ENCODE results near the gene CTNNBIP1. TPM values are rescaled to one million over a fixed set of nuclear protein-coding genes. Genes with fewer than 3 reads are reported as not detected.
A peak's percentile ranks its signal among the peaks of the same experiment; 100 is the strongest.

The CTNNBIP1 gene
- total and polyA plus RNA-seq, 9 of the 15 experiments (the other 6 are each of a cell fraction or from before 2014, with no cell fraction given): 0.65 to 29.2 (median 14.7) TPM

- FAIRE-seq: no peak
- ATAC-seq: peak; percentile 57
- Histone ChIP-seq H3K9me3 (replicated peaks; ENCODE audit: control insufficient read depth, insufficient read depth, low read depth, low read length) (peaks cover 3% of the 10 kb centered on the region; the same call in 1 of the 2 replicates), H3K36me3 (ENCODE audit: control insufficient read depth, insufficient read depth, low read length) (no peaks in the 10 kb centered on the region), H3K4me1 (replicated peaks in 1 of 2; ENCODE audit: control insufficient read depth in 2 of 2, insufficient read depth in 2 of 2, low read length in 2 of 2) (peaks cover 10 to 40% of the 10 kb centered on the region in 2 experiments; a peak in 4 of 5 replicates), H3K4me2 (ENCODE audit: insufficient read depth, low read length) (no peak overlapping the region), H3K9ac (ENCODE audit: insufficient read depth in 1 of 2, low read depth in 2 of 2, low read length in 2 of 2) (peak overlapping the region in 1 of 2 experiments; percentile 57; a peak in 1 of 4 replicates), H3K4me3 (no peak overlapping the region), H4K20me1 (replicated peaks; ENCODE audit: control insufficient read depth, insufficient read depth, low read length) (no peaks in the 10 kb centered on the region), H3K79me2 (ENCODE audit: control insufficient read depth, insufficient read depth, low read length) (no peaks in the 10 kb centered on the region), H2AFZ (ENCODE audit: low read depth, low read length) (no peak overlapping the region), H3K9me1 (ENCODE audit: control insufficient read depth, insufficient read depth, low read length) (no peaks in the 10 kb centered on the region), H3K27ac (ENCODE audit: extremely low read depth, low read depth, low read length) (no peak overlapping the region), H3K27me3 (ENCODE audit: control insufficient read depth in 2 of 2, insufficient read depth in 2 of 2, low read length in 2 of 2) (no peaks in the 10 kb centered on the region)
- ChIA-PET POLR2A (interaction anchor here (0.5 to 1.3 kb wide), 5 partner anchors 10 to 1424 kb away, joined by 3 to 5 read pairs (median 3); no protein-coding TSS in a partner anchor), CTCF (ENCODE audit: low intra/inter-chr PET ratio) (no interaction called here)
- intact Hi-C loops (cut with micrococcal nuclease): no loop called here
- BruUV-seq (replicated peaks): TSS peak; percentile 46
- DNase-seq (ENCODE audit: extremely low read depth in 1 of 4, low spot score in 3 of 4): peak; percentile 42 to 75 (median 54)
- in situ Hi-C loops (cut with MboI): no loop called here
- 45% methylated on average over 20 of the region's 20 CpGs for WGBS (ENCODE audit: insufficient coverage, low coverage, missing lambda C conversion rate)
- peak; percentile 65; the same call in 1 of the 2 replicates for TF ChIP-seq MYBL2 (IDR thresholded peaks at IDR 0.05; ENCODE audit: low read depth)
- no peak for TF ChIP-seq MYBL2 (CRISPR knock-in tag; IDR thresholded peaks at IDR 0.05; ENCODE audit: borderline replicate concordance)
- no peak for TF ChIP-seq ZNF445 (CRISPR knock-in tag; IDR thresholded peaks at IDR 0.05; ENCODE audit: low read depth)
- TF ChIP-seq ATF4 (CRISPR knock-in tag; IDR thresholded peaks at IDR 0.05): no peak
- no peak for TF ChIP-seq ZFP91 (CRISPR knock-in tag; IDR thresholded peaks at IDR 0.05)
- no peak for TF ChIP-seq HMGXB4 (CRISPR knock-in tag; IDR thresholded peaks at IDR 0.05)
- no peak for TF ChIP-seq ZNF592 (IDR thresholded peaks at IDR 0.05)
- TF ChIP-seq ASH1L (IDR thresholded peaks at IDR 0.05; ENCODE audit: borderline replicate concordance, low read depth, partially characterized antibody): peak; percentile 29
- TF ChIP-seq GTF2A2 (tag; IDR thresholded peaks at IDR 0.05): no peak
Observed at GRCh38 chr1:9849691-9850441, 60.2 kb downstream of the CTNNBIP1 start.
